Stimulated activated CD8-positive, alpha-beta memory T cell treated with anti-CD3 and anti-CD28 coated beads, Interleukin-7, amount 100 ng/mL, for 48 hours (primary cell): ENCODE results near the gene USP44.

ENCODE experiments used
- DNase-seq, 2 donors: peaks; one replicate each; pipeline ENCODE4 v3.0.0-alpha.2; 2020; ENCODE audit warnings: low read depth in 1 of 2; ENCODE audit errors: extremely low read depth in 1 of 2

The USP44 gene

GRCh38 chr12:95548539-95549391, 2.5 kb downstream of the USP44 start:
- peak; percentile 12 to 19 for DNase-seq

GRCh38 chr12:95548056-95548538, 3.2 kb downstream of the USP44 start:
- DNase-seq = no peak

- DNase-seq = no peak
These were observed 3.7 kb downstream of the USP44 start for GRCh38 chr12:95547522-95548055.

- DNase-seq = no peak
These were observed 4.8 kb downstream of the USP44 start for GRCh38 chr12:95546491-95546813.

- no peak for DNase-seq
These were observed 5.4 kb downstream of the USP44 start for GRCh38 chr12:95545731-95546490.

- no peak for DNase-seq
These were observed 6.0 kb downstream of the USP44 start for GRCh38 chr12:95545303-95545702.

GRCh38 chr12:95544756-95545155, 6.5 kb downstream of the USP44 start:
- no peak for DNase-seq

GRCh38 chr12:95543305-95543704, 8.0 kb downstream of the USP44 start:
- DNase-seq = no peak

- DNase-seq = no peak
These were observed 9.8 kb downstream of the USP44 start for GRCh38 chr12:95541436-95541835.

- DNase-seq = no peak
These were observed 12.6 kb downstream of the USP44 start for GRCh38 chr12:95538656-95539055.

GRCh38 chr12:95538006-95538405, 13.3 kb downstream of the USP44 start:
- no peak for DNase-seq

GRCh38 chr12:95533985-95534384, 17.3 kb downstream of the USP44 start:
- no peak for DNase-seq

GRCh38 chr12:95532851-95533250, 18.4 kb downstream of the USP44 start:
- DNase-seq = peak in 1 of 2 donors; percentile 11

- no peak for DNase-seq
These were observed 21.5 kb downstream of the USP44 start for GRCh38 chr12:95529693-95530225.

- DNase-seq = no peak
These were observed 22.8 kb downstream of the USP44 start for GRCh38 chr12:95528431-95528830.

GRCh38 chr12:95522692-95523091, 28.6 kb downstream of the USP44 start:
- DNase-seq = no peak

GRCh38 chr12:95520816-95521215, 30.5 kb downstream of the USP44 start:
- no peak for DNase-seq

GRCh38 chr12:95518944-95519343, 32.3 kb downstream of the USP44 start:
- no peak for DNase-seq

- DNase-seq = no peak
These were observed 34.0 kb downstream of the USP44 start for GRCh38 chr12:95517246-95517645.

- DNase-seq = no peak
These were observed 34.5 kb downstream of the USP44 start for GRCh38 chr12:95516757-95517156.

- no peak for DNase-seq
These were observed 36.1 kb downstream of the USP44 start for GRCh38 chr12:95515197-95515596.

- DNase-seq = no peak
These were observed 37.7 kb downstream of the USP44 start for GRCh38 chr12:95513599-95513998.
